Effector CD8-positive, alpha-beta T cell (primary cell): ENCODE data around the gene ITGA11.

Source experiments
- DNase-seq: peaks from one replicate; lab custom pipeline; 2025; lab: John Stamatoyannopoulos, UW

Gene ITGA11

DNA sequence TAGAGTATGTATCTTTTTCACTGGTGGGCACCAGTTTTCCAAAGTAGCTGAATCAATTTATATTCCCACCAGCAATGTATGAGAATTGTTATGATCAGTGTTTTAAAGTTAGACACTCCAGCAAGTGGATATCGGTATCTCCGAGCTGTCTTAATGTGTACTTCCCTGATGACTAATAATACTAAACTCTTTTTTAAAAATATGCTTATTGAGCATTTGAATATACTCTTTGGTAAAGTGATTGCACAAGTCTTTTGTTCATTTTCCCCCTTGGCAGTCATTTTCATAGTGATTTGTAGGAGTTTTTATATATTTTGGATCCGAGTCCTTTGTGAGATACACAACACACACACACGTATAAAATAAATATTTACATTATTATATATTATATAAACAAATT is 166.9 kb downstream of the ITGA11 start:
- DNase-seq, result no peak

DNA sequence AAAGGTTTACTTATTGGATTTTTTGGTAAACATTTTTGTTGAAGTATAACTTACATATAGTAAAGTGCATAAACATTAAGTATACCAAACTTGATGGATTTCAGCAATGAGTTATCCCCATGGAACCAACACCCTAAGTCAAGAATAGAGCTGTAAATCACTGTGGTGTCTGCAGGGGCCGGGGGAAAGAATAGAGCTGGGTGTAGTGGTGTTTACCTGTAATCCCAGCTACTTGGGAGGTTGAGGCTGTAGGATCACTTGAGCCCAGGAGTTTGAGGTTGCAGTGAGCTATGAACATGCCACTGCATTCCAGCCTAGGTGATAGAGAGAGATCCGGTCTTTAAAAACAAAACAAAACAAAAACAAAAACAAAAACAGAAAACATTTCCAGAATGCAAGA is 167.7 kb downstream of the ITGA11 start:
- DNase-seq, result no peak

DNA sequence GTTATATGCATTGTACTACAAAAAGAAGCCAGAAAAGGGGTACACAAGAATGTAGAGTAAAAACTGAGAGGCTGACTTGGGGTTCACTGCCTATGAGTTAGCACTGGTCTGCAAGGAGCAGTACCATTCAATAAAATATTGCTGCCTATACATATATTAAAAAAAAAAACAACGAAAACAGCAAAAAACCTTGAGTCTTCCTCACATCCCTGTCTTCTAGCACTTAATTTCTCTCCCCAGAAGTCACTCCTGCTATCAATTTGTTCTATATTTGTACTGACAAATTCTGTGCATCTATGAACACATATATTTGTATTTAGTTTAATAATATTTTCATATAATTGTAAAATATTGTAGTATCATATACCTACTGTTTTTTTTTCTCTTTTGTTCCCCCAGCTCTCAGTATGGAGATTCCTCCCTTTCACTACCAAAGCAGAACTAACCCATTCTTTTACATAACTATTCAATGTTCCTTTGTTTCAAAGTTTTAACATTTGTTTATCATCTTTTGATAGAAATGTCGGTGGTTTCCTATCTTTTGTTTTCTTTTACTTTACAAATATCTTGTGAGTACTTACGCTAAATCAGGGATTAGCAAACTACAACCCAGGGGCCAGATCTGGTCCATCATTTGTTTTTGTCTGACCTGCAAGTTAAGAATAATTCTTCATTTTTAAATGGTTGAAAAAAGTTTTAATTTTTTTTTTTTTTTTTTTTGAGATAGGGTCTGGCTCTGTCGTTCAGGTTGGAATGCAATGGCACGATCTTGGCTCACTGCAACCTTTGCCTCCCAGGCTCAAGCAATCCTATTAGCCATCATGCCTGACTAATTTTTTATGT is 169.2 kb downstream of the ITGA11 start:
- no peak for DNase-seq

DNA sequence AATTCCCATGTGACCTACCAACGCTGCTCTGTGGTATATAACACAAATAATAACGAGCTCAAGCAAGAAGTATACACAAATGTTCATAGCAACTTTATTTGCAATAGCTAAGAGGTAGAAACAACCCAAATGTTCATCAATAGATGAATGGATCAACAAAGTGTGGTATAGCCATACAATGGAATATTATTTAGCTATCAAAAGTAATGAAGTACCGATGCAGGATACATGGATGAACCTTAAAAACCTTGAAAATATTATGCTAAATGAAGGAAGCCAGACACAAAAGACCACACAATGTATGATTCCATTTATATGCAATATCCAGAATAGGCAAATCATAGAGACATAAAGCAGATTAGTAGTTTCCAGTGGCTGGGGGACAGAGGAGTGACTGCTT is 170.0 kb downstream of the ITGA11 start:
- DNase-seq, result no peak

DNA sequence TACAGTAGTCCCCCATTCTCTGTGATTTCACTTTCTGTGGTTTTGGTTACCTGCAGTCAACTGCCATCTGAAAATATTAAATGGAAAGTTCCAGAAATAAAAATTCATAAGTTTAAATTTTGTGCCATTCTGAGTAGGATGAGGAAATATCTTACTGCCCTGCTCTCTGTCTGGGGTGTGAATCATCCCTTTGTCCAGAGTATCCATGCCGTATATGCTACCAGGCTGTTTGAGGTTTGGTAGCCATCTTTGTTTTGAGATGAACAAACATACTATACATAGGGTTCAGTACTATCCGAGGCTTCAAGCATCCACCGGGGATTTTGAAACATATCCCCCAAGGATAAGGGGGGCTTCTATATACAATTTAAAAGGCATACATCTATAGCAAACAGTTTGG is 170.7 kb downstream of the ITGA11 start:
- DNase-seq, result no peak

DNA sequence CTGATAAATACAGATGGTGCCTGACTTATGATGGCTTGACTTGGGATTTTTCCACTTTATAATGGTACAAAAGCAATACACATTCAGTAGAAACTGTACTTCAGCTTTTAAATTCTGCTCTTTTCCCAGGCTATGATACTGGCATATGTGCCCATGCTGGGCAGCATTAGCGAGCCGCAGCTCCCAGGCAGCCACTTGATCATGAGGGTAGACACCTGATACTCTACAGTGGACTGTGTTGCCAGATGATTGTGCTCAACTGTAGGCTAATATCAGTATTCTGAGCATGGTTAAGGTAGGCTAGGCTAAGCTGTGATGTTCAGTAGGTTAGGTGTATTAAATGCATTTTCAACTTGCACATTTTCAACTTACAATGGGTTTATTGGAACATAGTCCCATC is 172.1 kb downstream of the ITGA11 start:
- no peak for DNase-seq

DNA sequence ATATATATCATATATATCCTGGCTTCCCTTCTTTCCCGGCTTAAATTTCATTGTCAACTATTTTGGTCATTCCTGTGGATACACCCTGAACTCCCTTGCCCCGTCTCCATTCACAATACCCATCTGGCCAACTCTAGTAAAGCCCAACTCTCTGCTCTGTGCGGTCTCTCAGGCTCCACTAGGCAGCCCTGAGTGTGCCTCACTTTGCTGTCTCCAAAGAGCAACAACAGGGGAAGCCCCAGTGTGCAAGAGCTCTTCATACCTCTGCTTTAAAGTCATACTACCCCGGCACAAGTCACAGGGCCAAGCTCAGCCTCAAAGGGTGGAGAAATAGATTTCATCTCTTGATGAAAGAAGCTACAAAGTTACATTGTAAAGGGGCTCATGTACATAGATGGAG is 173.3 kb downstream of the ITGA11 start:
- no peak for DNase-seq

DNA sequence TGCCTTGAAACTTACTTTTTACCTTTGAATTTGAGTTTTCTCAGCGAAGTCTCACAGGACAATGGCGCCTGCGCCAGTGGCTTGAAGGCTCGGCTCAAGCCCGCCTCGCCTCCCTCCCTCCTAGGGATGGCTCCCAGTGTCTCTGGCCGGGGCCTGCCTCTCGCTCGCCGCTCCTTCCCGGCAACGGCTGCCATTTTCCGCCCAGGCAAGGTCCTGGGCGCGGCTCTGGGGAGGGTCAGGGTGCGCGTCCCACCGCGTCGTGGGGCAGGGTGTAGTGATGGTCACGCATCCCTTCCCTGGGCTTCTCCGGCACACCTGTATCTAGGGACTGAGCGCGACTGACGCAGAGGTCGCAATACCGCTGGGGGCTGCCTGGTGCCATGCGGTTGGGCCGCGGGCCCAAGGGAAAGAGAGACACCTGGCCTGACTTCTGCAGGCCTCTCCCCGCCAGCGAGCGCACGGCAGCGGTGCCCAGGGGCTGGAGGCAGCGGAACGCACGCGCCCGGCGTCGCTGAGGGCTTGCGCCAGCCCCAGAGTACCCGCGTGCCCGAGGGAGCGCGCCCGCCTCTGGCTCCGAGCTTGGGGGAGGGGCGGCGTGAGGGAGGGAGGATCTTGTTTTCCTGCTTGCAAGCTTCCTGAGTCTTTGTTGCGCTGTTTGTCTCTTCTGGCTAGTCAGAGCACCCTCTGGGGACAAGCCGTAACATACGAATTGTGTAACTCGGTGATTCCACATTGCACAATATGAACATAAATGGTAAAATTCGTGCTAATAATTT is 175.1 kb downstream of the ITGA11 start:
- DNase-seq, result peak; percentile 38

DNA sequence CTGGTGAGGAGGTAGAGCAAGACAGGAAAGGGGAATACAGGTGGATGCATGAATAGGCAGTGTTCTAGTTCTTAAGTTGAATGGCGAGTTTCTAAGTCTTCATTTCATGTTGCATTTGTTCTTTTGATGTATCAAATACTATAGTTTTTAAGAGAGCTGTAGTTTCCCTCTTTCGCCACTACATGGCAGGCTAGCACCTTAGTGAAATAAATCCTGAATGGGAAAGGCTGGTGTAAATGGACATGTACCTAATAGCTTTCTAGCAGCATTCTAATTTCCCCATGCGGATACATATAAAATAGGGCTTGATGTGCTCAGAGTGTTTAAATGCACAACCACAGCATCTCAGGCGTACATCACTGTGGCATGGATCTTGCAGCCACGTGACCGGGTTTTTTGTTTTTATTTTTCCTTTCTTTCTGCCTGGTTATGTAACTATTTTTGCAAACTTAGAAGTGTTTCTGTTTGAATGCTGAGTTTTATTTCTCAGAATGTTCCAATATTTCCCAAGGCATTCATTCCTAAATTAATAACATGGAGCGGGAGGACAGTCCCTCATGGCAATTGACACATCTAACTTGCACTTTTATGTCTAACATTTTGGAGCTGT is 178.9 kb downstream of the ITGA11 start:
- DNase-seq, result peak; percentile 16

DNA sequence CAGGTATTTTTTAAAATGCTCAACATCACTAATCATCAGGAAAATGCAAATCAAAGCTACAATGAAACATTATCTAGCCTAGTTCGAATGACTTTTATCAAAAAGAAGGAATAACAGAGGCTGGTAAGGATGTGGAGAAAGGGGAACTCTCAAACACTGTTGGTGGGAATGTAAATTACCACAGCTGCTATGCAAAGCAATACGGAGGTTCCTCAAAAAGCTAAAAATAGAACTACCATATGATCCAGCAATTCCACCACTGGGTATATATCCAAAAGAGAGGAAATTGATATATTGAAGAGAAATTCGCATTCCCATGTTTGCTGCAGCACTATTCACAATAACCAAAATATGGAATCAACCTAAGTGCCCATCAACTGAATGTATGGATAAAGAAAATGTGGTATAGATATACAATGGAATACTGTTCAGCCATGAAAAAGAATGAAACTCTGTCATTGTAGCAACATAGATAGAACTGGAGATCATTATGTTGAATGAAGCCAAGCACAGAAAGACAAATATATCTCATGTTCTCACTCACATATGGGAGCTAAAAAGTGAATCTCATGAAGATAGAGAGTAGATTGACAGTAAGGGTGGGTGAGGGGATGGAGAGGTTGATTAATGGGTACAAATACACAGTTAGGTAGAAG is 182.8 kb downstream of the ITGA11 start:
- no peak for DNase-seq
